Thyroid gland (tissue), 4 donors: ENCODE results near the gene FAM3D. TPM values are rescaled to one million over a fixed set of nuclear protein-coding genes. Genes with fewer than 3 reads are reported as not detected.
"Not testable (repeated sequence)": the region's sequence is repeated elsewhere in the genome, so short reads cannot be mapped to it uniquely, and the experiment has no call there.

ENCODE experiments used
- DNase-seq, 2 donors: peaks; one replicate each; pipeline ENCODE4 v3.0.0-alpha.2; 2019
- H3K27ac ChIP-seq, 3 donors: fragments of 200-600 bp; sonication (generic); 1 replicate in 2 of 3; 2 replicates in 1 of 3; pipeline ENCODE4 v1.5.1; 2016 to 2019; ENCODE audit warnings: mild to moderate bottlenecking in 1 of 3, moderate library complexity in 1 of 3
- H3K27me3 ChIP-seq: fragments of 200-600 bp; sonication (generic); one replicate; pipeline ENCODE4 v1.5.1; 2019
- H3K36me3 ChIP-seq, 2 donors: fragments of 200-600 bp; sonication (generic); one replicate each; pipeline ENCODE4 v1.5.1; 2016 to 2019
- H3K4me1 ChIP-seq, 2 donors: fragments of 200-600 bp; sonication (generic); one replicate each; pipeline ENCODE4 v1.5.1; 2017 to 2019
- H3K4me3 ChIP-seq, 3 donors: fragments of 200-600 bp; sonication (generic); replicated peaks in 1 of 3; 1 replicate in 2 of 3; 2 replicates in 1 of 3; pipeline ENCODE4 v1.5.1; 2016; ENCODE audit warnings: mild to moderate bottlenecking in 1 of 3
- H3K9me3 ChIP-seq: fragments of 200-600 bp; sonication (generic); one replicate; pipeline ENCODE4 v1.5.1; 2017
- POLR2A ChIP-seq, 2 donors: fragments of 450-650 bp; IDR thresholded peaks; one replicate each; pipeline ENCODE4 v1.6.1; 2017; ENCODE audit warnings: antibody characterized with exemption in 2 of 2, mild to moderate bottlenecking in 2 of 2, moderate library complexity in 1 of 2
- WGBS, 2 donors: methylation state at CpG; one replicate each; pipeline ENCODE4 v1.1.5; 2017; 5-methylcytosine and 5-hydroxymethylcytosine counted together
- intact Hi-C: fragments of 100-400 bp; cut with DNase I; formaldehyde crosslinking; loops from one replicate; pipeline ENCODE4 v1.15.1; 2023
- total RNA-seq, 4 donors: library from RNA; depleted of rRNA; stranded (reverse); fragments of >200 nt; gene quantifications; one replicate each; pipeline ENCODE4 v1.2.3, GENCODE V29; 2016
- TF ChIP-seq, protein P1 (sequence below), 6 experiments: fragments of 200-600 bp in 3 of 6; fragments of 450-650 bp in 3 of 6; sonication (generic) in 3 of 6; IDR thresholded peaks; one replicate each; pipeline ENCODE4 v1.5.1; 2016 to 2019; ENCODE audit warnings: antibody characterized with exemption in 6 of 6, mild to moderate bottlenecking in 2 of 6, inconsistent platforms in 1 of 6, moderate library complexity in 1 of 6

Gene FAM3D
- total RNA-seq, 4 donors from 2014 or later, result 0.67 TPM; not detected in 3

- no peaks in the 10 kb centered on the region for H3K27me3 ChIP-seq
- DNase-seq, result no peak
- no peak for TF ChIP-seq POLR2A (IDR thresholded peaks at IDR 0.05)
- TF ChIP-seq, protein P1, sequence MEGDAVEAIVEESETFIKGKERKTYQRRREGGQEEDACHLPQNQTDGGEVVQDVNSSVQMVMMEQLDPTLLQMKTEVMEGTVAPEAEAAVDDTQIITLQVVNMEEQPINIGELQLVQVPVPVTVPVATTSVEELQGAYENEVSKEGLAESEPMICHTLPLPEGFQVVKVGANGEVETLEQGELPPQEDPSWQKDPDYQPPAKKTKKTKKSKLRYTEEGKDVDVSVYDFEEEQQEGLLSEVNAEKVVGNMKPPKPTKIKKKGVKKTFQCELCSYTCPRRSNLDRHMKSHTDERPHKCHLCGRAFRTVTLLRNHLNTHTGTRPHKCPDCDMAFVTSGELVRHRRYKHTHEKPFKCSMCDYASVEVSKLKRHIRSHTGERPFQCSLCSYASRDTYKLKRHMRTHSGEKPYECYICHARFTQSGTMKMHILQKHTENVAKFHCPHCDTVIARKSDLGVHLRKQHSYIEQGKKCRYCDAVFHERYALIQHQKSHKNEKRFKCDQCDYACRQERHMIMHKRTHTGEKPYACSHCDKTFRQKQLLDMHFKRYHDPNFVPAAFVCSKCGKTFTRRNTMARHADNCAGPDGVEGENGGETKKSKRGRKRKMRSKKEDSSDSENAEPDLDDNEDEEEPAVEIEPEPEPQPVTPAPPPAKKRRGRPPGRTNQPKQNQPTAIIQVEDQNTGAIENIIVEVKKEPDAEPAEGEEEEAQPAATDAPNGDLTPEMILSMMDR (IDR thresholded peaks at IDR 0.05), result no peak
- no peaks in the 10 kb centered on the region for H3K4me1 ChIP-seq
- WGBS, 2 donors, result 64 to 69% methylated on average over 6 of the region's 6 CpGs
- no peaks in the 10 kb centered on the region for H3K36me3 ChIP-seq
- H3K27ac ChIP-seq, result no peak overlapping the region
- no peaks in the 10 kb centered on the region for H3K9me3 ChIP-seq
- no peak overlapping the region for H3K4me3 ChIP-seq
- intact Hi-C loops, result no loop called here
These were observed 12.9 kb upstream of the FAM3D start for GRCh38 chr3:58679446-58679845.

DNA sequence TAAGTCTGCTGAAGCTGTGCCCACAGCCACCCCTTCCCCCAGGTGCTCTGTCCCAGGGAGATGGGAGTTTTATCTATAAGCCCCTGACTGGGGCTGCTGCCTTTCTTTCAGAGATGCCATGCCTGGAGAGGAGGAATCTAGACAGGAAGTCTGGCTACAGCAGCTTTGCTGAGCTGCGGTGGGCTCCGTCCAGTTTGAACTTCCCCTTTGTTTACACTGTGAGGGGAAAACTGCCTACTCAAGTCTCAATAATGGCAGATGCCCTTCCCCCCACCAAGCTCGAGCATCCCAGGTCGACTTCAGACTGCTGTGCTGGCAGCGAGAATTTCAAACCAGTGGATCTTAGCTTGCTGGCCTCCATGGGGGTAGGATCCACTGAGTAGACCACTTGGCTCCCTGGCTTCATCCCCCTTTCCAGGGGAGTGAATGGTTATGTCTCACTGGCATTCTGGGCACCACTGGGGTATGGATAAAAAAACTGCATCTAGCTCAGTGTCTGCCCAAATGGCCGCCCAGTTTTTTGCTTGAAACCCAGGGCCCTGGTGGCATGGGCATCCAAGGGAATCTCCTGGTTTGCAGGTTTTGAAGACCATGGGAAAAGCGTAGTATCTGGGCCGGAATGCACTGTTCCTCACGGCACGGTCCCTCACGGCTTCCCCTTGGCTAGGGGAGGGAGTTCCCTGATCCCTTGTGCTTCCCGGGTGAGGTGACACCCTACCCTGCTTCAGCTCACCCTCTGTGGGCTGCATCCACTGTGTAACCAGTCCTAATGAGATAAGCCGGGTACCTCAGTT is 11.8 kb upstream of the FAM3D start:
- H3K9me3 ChIP-seq, H3K4me1 ChIP-seq, H3K36me3 ChIP-seq, intact Hi-C loops, H3K27ac ChIP-seq, H3K4me3 ChIP-seq, DNase-seq, H3K27me3 ChIP-seq: not testable (repeated sequence)
- 66 to 83% methylated on average over 11 to 13 of the region's 13 CpGs for WGBS, 2 donors

- Histone ChIP-seq H3K27ac (no peak overlapping the region), H3K27me3 (no peaks in the 10 kb centered on the region), H3K4me1 (no peaks in the 10 kb centered on the region), H3K36me3 (no peaks in the 10 kb centered on the region), H3K4me3 (no peak overlapping the region), H3K9me3 (no peaks in the 10 kb centered on the region)
- intact Hi-C loops, result no loop called here
- no peak for DNase-seq
- WGBS, 2 donors, result 92 to 98% methylated on average over 3 of the region's 3 CpGs
- TF ChIP-seq, protein P1 (IDR thresholded peaks at IDR 0.05), result no peak
- no peak for TF ChIP-seq POLR2A (IDR thresholded peaks at IDR 0.05)
These were observed 6.3 kb upstream of the FAM3D start for GRCh38 chr3:58672880-58673279.

DNA sequence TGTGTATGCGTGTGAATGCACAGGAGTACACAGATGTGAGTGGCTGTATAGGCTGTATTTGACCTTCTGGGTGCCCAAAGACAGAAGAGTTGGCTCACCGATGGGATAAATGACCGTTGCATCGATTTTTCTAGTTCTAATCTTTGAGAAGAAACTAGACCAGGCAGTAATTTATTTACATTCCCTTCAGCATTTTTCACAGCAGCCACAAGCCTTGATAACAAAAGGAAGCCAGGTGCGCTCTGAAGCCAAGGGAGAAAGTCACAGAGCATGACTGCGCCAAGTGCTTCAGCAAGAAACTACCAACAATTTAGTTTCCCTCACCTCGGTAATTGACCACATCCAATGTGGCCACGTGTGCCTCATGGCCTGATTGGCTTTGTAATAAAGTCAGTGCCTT is 5.9 kb upstream of the FAM3D start:
- TF ChIP-seq, protein P1 (IDR thresholded peaks at IDR 0.05), result no peak
- TF ChIP-seq POLR2A (IDR thresholded peaks at IDR 0.05), result no peak
- Histone ChIP-seq H3K27me3 (no peaks in the 10 kb centered on the region), H3K27ac (no peak overlapping the region), H3K9me3 (no peaks in the 10 kb centered on the region), H3K36me3 (no peaks in the 10 kb centered on the region), H3K4me1 (no peaks in the 10 kb centered on the region), H3K4me3 (no peak overlapping the region)
- DNase-seq, result no peak
- intact Hi-C loops, result no loop called here
- WGBS, 2 donors, result 92 to 93% methylated on average over 8 of the region's 8 CpGs

DNA sequence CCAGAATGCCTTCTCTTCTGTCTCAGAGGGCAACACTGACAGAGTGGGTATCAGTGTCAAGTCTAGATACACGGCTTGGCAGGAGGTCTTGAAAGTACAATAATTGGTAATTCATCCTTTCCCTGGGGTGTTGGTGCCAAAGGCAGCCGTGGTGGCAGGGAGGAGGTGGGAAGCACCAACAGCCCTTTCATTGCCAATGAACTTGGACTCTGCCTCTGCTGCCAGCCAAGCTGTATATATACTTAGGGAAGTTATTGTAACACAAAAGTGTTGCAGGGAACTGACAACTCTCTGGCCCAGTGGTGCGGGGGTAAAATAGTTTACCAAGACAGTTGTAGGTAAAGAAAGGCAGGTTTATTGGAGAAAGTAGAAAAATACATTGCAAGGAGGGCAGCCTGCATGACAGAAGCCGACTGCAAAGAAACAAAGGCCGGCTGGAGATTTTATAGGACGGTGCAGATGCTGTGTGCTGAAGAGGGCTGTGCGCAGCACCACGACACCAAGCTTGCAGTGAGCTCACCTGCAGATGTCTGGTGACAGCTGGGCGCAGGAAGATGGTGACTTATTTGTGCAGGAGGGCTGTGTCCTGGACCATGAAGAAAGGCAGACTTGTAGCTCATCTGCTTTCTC is 4.0 kb upstream of the FAM3D start:
- no peak for DNase-seq
- Histone ChIP-seq H3K36me3 (no peaks in the 10 kb centered on the region), H3K4me3 (no peak overlapping the region), H3K27me3 (no peaks in the 10 kb centered on the region), H3K27ac (no peak overlapping the region), H3K4me1 (no peaks in the 10 kb centered on the region), H3K9me3 (no peaks in the 10 kb centered on the region)
- WGBS, 2 donors, result 79 to 82% methylated on average over 9 of the region's 9 CpGs
- TF ChIP-seq, protein P1 (IDR thresholded peaks at IDR 0.05), result no peak
- no peak for TF ChIP-seq POLR2A (IDR thresholded peaks at IDR 0.05)
- intact Hi-C loops, result no loop called here
